WI38 (cell line): ENCODE results near the gene AGFG1.

Source experiments
- H3K4me3 ChIP-seq: 2 replicates; pipeline ENCODE4 v1.5.1; 2011; ENCODE audit warnings: low read depth, mild to moderate bottlenecking, control low read depth, low read length
- TF ChIP-seq, protein P1 (sequence below): IDR thresholded peaks from 2 replicates; pipeline ENCODE4 v1.5.1; 2012; ENCODE audit warnings: low read depth, mild to moderate bottlenecking, control low read depth, low read length

Gene AGFG1

DNA sequence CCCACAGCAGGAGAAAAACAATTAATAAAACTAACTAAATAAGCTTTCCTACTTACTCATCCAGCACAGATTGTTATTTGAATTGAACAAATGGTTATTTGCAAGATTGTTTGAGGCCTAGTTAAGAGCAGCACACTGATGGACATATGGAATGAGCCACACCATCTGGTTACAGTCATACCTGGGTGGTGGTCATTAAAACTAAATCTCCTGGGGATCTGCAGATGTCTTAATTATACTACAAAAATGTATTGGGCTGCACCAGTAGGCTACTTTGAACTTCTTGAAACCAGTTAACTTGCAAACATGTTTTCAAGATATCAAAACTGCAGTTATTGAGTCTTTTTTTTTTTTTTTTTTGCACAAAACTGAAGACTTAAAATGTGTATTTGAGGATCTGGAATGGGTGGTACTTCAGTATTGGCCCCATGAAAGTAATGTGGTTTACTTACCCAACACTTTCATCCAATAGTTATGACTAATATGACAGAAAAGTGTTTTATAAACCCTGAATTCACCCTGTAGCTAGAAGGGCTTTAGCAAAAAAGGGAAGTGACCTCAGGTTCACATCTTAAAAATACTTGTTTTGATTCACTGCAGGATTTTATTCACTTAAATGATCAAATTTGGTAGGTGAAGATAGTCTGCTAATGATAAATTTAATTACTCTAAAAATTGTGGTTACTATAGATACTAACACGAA, 10.8 kb downstream of the AGFG1 start:
- TF ChIP-seq, protein P1, sequence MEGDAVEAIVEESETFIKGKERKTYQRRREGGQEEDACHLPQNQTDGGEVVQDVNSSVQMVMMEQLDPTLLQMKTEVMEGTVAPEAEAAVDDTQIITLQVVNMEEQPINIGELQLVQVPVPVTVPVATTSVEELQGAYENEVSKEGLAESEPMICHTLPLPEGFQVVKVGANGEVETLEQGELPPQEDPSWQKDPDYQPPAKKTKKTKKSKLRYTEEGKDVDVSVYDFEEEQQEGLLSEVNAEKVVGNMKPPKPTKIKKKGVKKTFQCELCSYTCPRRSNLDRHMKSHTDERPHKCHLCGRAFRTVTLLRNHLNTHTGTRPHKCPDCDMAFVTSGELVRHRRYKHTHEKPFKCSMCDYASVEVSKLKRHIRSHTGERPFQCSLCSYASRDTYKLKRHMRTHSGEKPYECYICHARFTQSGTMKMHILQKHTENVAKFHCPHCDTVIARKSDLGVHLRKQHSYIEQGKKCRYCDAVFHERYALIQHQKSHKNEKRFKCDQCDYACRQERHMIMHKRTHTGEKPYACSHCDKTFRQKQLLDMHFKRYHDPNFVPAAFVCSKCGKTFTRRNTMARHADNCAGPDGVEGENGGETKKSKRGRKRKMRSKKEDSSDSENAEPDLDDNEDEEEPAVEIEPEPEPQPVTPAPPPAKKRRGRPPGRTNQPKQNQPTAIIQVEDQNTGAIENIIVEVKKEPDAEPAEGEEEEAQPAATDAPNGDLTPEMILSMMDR: no peak
- H3K4me3 ChIP-seq: no peak overlapping the region

DNA sequence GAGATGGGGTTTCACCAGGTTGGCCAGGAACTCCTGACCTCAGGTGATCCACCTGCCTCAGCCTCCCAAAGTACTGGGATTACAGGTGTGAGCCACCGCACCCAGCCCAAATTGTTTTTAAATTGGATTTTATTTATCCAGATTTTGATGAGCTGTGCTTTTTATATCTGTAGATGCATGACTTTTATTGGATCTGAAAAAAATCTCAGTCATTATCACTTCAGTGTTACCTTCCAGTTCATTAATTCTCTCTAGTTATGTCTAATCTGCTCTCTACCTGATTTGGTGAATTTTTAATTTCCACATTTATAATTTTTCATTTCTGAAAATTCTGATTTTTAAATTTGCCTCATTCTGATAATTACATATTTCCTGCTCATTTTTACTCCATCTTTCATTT, 13.5 kb downstream of the AGFG1 start:
- no peak overlapping the region for H3K4me3 ChIP-seq
- TF ChIP-seq, protein P1: no peak

DNA sequence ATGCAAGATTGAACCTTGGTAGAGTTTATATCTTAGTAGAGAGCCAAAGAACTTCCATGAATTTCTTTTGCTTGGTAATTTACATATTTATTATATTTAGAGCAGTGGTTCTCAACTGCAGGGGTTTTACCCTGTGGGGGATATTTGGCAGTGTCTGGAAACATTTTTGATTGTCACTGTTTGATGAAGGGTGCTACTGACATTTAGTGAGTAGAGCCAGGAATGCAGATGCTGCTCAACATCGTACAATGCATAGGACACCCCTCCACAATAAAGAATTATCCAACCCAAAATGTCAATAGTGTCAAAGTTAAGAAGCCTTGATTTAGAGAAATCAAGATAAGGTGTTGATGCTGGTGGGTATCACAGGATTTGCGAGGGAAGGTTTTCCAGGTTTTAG, 14.7 kb downstream of the AGFG1 start:
- no peak overlapping the region for H3K4me3 ChIP-seq
- TF ChIP-seq, protein P1: no peak

DNA sequence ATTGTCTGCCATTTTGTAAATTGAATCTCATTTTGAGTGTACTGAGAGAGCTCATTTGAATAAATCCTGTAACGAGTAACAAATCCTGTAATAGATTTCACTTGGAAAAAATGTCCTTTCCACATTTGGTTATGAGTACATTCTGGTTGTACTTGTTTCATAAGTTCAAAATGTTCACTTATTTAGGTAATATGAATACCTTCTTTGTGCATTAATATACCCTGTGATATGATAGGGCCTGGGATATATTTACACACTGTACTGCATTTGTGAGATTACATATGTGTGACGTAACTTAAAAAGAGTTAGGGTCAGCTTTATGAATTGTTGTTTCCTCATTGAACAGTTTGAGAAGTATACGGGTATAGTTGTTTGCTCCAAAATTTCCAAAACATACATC, 16.1 kb downstream of the AGFG1 start:
- TF ChIP-seq, protein P1: no peak
- no peak overlapping the region for H3K4me3 ChIP-seq

DNA sequence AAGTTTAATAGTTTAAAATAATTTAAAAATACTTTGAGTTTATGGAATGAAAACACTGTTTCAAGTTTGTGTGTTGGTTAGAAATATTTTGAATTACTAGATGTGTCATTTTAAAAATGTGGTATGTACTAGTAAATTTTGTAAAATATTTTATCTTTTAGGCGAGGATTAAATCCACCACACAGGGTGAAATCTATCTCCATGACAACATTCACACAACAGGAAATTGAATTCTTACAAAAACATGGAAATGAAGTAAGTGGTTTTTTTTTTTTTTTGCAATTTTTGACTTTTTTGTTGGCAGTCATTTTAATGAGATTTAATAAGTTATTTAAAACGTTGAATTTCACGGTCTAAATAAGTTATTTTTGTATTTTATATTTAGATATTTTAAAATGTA, 19.4 kb downstream of the AGFG1 start:
- TF ChIP-seq, protein P1: no peak
- H3K4me3 ChIP-seq: no peak overlapping the region

DNA sequence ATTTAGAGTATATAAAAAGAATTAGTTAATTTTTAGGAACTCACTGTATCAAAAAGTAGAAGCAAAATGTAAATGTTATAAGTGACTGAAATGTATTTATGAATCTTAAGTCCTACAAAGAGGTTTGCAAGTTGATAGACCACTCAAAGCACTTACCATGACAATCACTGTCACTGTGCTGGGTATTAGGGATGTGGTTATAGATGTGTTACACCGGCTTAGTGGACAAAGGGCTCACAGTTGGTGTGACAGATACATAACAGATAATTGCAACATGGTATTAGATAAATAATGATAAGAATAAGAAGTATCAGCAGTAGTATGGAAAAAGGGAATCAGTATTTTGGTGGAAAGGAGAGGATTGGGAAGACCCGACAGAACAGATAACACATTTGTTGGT, 21.6 kb downstream of the AGFG1 start:
- no peak overlapping the region for H3K4me3 ChIP-seq
- TF ChIP-seq, protein P1: no peak

DNA sequence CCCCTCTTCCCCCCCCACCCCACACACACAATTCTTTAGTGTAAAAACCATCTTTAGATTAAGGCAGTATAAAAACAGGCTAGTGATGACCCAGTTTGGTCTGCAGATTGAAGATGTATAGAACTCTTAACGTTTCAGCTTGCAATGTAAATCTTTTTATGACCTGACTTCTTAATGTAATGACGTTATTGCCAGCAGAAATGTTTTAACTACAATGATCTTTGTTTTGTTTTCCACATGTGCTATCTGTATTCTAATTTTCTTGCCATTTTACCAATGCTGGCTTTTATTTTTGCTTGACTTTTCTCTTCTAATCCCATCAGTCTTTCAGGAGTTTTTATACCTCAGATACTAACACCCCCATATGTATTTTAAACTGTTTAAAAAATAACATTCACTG, 25.2 kb downstream of the AGFG1 start:
- TF ChIP-seq, protein P1: no peak
- no peak overlapping the region for H3K4me3 ChIP-seq
